Measurements from ENCODE around the gene SLC23A3. TPM values are rescaled to one million over a fixed set of nuclear protein-coding genes. Genes with fewer than 3 reads are reported as not detected.
A peak's percentile ranks its signal among the peaks of the same experiment; 100 is the strongest.

The SLC23A3 gene, protein sequence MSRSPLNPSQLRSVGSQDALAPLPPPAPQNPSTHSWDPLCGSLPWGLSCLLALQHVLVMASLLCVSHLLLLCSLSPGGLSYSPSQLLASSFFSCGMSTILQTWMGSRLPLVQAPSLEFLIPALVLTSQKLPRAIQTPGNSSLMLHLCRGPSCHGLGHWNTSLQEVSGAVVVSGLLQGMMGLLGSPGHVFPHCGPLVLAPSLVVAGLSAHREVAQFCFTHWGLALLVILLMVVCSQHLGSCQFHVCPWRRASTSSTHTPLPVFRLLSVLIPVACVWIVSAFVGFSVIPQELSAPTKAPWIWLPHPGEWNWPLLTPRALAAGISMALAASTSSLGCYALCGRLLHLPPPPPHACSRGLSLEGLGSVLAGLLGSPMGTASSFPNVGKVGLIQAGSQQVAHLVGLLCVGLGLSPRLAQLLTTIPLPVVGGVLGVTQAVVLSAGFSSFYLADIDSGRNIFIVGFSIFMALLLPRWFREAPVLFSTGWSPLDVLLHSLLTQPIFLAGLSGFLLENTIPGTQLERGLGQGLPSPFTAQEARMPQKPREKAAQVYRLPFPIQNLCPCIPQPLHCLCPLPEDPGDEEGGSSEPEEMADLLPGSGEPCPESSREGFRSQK
- 6.2 TPM for polyA plus RNA-seq
- long read RNA-seq, donor 1 = 0 reads
- long read RNA-seq, donor 2, partial matches to known transcripts = 0 of 1 reads
- long read RNA-seq, donor 2, other reads (novel, unspliced or antisense) = 0 of 1 reads
- long read RNA-seq, donor 3 = 0 reads
- long read RNA-seq, donor 4, partial matches to known transcripts = 0 of 1 reads
- long read RNA-seq, donor 4, other reads (novel, unspliced or antisense) = 0 of 1 reads
- long read RNA-seq, donor 5 = 0 reads
- long read RNA-seq, donor 6 = 0 reads
- long read RNA-seq, donor 7 = 0 reads
- long read RNA-seq, donor 8, partial matches to known transcripts = 0 of 2 reads
- long read RNA-seq, donor 8, other reads (novel, unspliced or antisense) = 0 of 2 reads
- long read RNA-seq, donor 9 = 0 reads
- long read RNA-seq, donor 10 = 0 reads
- long read RNA-seq, donor 11 = 0 reads

DNA sequence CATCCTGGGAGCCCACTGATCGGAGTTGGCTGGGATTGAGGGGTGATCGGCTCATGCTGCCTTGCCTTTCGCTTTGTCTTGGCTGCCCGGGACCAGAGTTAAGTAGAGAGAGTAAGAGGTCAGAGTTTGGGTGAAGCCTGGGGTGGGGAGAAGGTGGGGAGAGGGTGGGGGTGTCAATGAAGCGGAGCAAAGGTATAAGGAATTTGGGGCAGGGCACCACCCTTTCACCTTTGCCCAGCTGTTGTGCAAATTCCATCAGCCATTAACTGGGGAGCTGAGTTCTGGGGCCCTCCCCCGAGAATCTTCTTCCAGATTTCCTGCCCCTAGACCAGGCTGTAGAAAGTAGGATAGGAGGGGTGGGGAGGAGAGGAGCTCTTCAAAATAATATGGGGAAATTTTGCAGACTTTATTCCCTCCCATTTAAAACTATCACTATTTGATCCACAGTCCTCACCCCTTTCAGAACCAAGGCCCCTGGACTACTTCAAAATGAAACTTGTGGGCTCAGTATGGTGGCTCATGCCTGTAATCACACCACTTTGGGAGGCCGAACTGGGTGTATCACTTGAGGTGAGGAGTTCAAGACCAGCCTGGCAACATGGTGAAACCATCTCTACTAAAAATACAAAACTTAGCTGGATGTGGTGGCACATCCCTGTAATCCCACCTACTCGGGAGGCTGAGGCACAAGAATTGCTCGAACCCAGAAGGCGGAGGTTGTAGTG lies at the start of gene SLC23A3:
TSS of gene SLC23A3 (minus strand) at position 100 of the 725 bp plus-strand sequence. CDS start at position 55, 45 bp downstream.
- WGBS (ENCODE audit: insufficient coverage, low lambda C conversion rate) = 100% methylated on average over 3 of the region's 10 CpGs
- H3K27ac ChIP-seq (ENCODE audit: low read length) = peak within 1 kb of the TSS; percentile 63
- H3K36me3 ChIP-seq (ENCODE audit: control insufficient read depth, insufficient read depth, low read length) = peaks cover 37% of the 10 kb centered on the region
- peak in 1 of 2 donors; percentile 62 for DNase-seq
- H3K9me3 ChIP-seq (ENCODE audit: control insufficient read depth, low read depth, low read length) = no peaks in the 10 kb centered on the region
- no peaks in the 10 kb centered on the region for H3K27me3 ChIP-seq (ENCODE audit: control insufficient read depth, insufficient read depth, low read length)
- peaks cover 28% of the 10 kb centered on the region for H3K4me1 ChIP-seq (ENCODE audit: control insufficient read depth, insufficient read depth, low read length)
- H3K4me3 ChIP-seq (ENCODE audit: low read length) = no peak within 1 kb of the TSS

DNA sequence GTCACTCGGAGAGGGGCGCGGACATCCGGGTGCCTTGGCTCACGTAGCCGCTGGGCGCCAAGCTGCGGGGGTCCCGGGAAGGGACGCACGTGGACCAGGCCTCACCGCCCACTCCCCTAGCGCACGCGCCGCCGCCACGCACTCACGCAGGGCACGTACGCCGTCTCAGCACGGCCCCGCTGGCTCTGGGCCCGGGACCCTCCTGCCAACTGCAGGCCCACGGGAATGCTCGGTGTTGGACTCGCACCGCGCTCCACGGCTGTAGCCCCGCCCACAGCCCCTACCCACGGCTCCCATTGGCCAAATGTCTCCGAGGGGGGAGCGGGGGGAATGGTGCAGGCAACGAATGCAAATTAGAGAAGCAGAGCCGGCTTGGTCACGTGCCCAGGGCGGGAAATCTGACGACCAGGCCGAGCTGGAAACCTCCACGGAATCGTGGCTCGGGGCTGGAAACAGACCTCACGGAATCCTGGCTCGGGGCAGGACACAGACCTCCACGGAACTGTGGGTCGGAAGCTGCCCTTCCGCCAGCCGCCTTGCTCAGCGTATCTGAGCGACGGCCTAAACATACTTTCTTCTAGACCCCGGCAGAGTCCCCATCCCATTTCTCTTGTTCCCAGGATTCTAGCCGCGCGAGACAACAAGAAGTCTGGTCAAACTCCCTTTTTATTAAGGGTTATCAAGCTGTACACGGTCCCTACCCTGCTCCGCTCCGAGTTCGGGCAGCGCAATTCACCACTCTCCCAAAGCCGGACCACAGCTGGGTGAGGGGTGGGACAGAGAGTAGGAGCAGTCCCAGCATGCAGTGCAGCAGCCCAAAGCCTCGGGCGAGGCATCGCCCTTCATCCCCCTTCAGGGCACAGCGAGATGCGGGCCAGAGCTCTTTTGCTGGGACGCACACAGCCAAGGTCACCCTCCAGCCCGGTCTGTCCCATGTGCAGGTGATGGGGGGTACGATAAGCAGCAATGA lies 49.2 kb upstream of the SLC23A3 start, which contains the start of gene ABCB6:
TSS of gene ABCB6 (minus strand) at position 227 of the 970 bp plus-strand sequence. CDS start 285 bp downstream, outside the sequence.
- H3K9me3 ChIP-seq (ENCODE audit: control insufficient read depth, low read depth, low read length) = no peaks in the 10 kb centered on the region
- peak; percentile 91 to 93 for DNase-seq
- H3K4me3 ChIP-seq (ENCODE audit: low read length) = peak within 1 kb of the TSS; percentile 52
- no peaks in the 10 kb centered on the region for H3K27me3 ChIP-seq (ENCODE audit: control insufficient read depth, insufficient read depth, low read length)
- H3K36me3 ChIP-seq (ENCODE audit: control insufficient read depth, insufficient read depth, low read length) = peaks cover 61% of the 10 kb centered on the region
- WGBS (ENCODE audit: insufficient coverage, low lambda C conversion rate) = no CpG with 5 or more reads among the region's 71 CpGs
- H3K27ac ChIP-seq (ENCODE audit: low read length) = peak within 1 kb of the TSS; percentile 88
- peaks cover 16% of the 10 kb centered on the region for H3K4me1 ChIP-seq (ENCODE audit: control insufficient read depth, insufficient read depth, low read length)

DNA sequence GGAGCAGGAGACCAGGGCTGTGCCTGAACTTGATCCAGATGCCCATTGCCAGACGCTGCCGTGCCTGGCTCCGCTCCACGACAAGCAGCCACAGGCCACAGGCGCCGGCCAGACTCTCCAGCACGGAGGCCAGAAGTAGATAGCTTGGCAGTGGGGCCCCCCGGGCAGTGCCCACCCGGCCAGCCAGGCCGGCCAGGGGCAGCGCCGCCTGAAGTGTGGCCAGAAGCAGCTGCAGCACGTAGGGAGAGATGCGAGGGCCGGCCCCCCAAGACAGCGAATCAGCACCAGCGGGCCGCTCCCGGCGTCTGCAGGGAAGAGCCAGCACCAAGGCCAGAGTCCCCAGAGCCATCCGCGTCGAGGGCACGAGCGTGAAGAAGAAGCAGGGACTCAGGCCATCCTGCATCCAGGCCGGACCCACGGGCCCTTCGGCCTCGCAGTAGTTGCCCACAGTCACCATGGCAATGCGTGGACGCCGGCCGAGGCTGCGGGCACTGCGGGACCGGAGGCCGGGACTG lies 48.4 kb upstream of the SLC23A3 start:
- no CpG with 5 or more reads among the region's 37 CpGs for WGBS (ENCODE audit: insufficient coverage, low lambda C conversion rate)
- peaks cover 61% of the 10 kb centered on the region for H3K36me3 ChIP-seq (ENCODE audit: control insufficient read depth, insufficient read depth, low read length)

DNA sequence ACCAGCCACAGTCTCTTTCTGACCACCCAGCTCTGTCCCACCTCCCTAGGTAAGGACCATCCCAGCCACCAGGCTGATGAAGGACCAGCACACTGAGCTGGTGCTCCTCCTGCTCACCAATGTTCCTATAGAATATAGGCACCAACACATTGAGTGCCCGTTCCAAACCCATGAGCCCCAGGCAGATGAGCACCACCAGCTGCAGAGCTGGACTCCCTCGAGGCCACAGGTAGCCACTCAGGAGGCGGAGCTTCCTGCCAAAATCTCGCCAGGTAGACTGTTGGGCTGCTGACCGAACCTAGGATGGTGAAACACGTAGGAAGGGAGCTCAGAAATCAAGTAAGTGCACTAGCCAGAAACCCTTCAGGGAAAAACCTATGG lies 46.7 kb upstream of the SLC23A3 start:
- Histone ChIP-seq H3K36me3 (ENCODE audit: control insufficient read depth, insufficient read depth, low read length) (peaks cover 59% of the 10 kb centered on the region), H3K4me3 (ENCODE audit: low read length) (no peak overlapping the region), H3K4me1 (ENCODE audit: control insufficient read depth, insufficient read depth, low read length) (peaks cover 16% of the 10 kb centered on the region), H3K9me3 (ENCODE audit: control insufficient read depth, low read depth, low read length) (no peaks in the 10 kb centered on the region), H3K27ac (ENCODE audit: low read length) (no peak overlapping the region), H3K27me3 (ENCODE audit: control insufficient read depth, insufficient read depth, low read length) (no peaks in the 10 kb centered on the region)
- no peak for DNase-seq
- no CpG with 5 or more reads among the region's 6 CpGs for WGBS (ENCODE audit: insufficient coverage, low lambda C conversion rate)

More for the DNA sequence above, 48.4 kb upstream of the SLC23A3 start:
- Histone ChIP-seq H3K27me3 (ENCODE audit: control insufficient read depth, insufficient read depth, low read length) (no peaks in the 10 kb centered on the region), H3K9me3 (ENCODE audit: control insufficient read depth, low read depth, low read length) (no peaks in the 10 kb centered on the region), H3K4me3 (ENCODE audit: low read length) (peak overlapping the region; percentile 52), H3K4me1 (ENCODE audit: control insufficient read depth, insufficient read depth, low read length) (peaks cover 16% of the 10 kb centered on the region), H3K27ac (ENCODE audit: low read length) (peak overlapping the region; percentile 88)
- DNase-seq = peak; percentile 51 to 72

DNA sequence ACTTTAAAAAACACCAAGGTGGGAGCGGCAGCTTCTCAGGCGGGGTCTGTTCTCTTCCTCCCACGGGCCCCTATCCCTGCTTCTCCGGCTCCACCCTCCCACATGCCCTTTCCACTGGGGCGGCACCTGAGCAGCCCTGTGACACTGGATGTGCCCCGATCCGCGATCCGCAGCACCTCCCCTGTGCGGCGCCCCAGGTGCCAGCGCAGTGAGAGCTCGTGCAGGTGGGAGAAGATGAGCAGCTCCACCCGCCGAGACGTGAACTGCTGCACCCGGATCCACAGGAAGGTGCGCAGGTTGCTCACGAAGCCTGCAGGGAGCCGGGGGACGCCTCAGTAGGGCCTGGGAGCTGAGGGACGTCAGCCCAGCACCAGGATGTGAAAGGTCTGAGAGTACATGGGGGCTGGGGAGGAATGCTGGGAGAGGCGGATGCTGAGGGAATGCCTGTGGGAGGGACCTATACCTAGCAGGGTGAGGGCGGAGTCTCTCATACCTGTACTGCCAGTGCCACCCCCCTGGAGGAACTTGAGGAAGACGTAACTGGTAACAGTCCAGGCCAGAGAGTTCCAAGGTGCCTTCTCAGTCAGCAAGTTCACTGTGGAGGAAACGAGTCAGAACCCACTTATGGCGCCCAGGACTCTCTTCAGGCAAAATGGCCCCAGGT lies 46.2 kb upstream of the SLC23A3 start:
- Histone ChIP-seq H3K4me1 (ENCODE audit: control insufficient read depth, insufficient read depth, low read length) (peaks cover 16% of the 10 kb centered on the region), H3K36me3 (ENCODE audit: control insufficient read depth, insufficient read depth, low read length) (peaks cover 58% of the 10 kb centered on the region), H3K9me3 (ENCODE audit: control insufficient read depth, low read depth, low read length) (no peaks in the 10 kb centered on the region), H3K4me3 (ENCODE audit: low read length) (no peak overlapping the region), H3K27ac (ENCODE audit: low read length) (no peak overlapping the region), H3K27me3 (ENCODE audit: control insufficient read depth, insufficient read depth, low read length) (no peaks in the 10 kb centered on the region)
- WGBS (ENCODE audit: insufficient coverage, low lambda C conversion rate) = no CpG with 5 or more reads among the region's 27 CpGs
- no peak for DNase-seq

DNA sequence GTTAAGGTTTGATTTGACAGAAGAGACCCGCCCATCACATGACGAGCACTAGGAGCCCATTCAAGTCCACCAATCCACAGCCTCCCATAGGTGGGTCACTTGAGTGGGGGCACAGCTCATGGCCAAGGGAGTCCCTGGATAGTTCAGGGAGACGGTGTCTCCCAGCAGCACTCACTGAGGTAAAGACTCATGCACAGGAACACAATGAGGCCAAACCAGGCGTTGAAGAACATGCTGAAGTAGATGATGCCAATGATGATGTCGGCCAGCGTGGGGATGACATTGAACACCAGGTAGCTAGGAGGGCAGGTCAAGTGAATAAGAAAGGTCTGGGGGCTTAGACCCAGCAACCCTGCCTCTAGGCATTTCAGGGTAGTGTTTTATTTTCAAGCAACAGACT lies 45.0 kb upstream of the SLC23A3 start:
- H3K9me3 ChIP-seq (ENCODE audit: control insufficient read depth, low read depth, low read length) = no peaks in the 10 kb centered on the region
- no CpG with 5 or more reads among the region's 6 CpGs for WGBS (ENCODE audit: insufficient coverage, low lambda C conversion rate)
- H3K4me1 ChIP-seq (ENCODE audit: control insufficient read depth, insufficient read depth, low read length) = peaks cover 15% of the 10 kb centered on the region
- H3K4me3 ChIP-seq (ENCODE audit: low read length) = no peak overlapping the region
- H3K27me3 ChIP-seq (ENCODE audit: control insufficient read depth, insufficient read depth, low read length) = no peaks in the 10 kb centered on the region
- no peak overlapping the region for H3K27ac ChIP-seq (ENCODE audit: low read length)
- peaks cover 59% of the 10 kb centered on the region for H3K36me3 ChIP-seq (ENCODE audit: control insufficient read depth, insufficient read depth, low read length)
- DNase-seq = no peak

DNA sequence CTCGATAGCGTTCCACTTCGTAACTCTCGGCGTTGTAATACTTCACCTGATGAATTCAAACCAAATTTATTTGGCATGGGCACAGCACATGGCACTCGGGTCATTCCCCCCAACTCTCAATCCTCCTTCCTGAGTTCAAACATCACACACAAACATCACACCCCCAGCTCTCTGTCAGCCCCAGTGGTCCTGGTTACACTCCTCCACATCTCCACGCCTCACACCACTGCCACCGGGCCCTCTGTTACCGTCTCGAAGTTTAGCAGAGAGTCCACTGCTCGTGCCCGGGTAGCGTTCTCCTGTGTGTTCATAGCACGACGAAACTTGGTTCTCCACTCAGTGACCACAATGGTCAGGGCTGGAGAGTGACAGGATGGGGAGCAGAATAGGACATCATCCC lies 44.3 kb upstream of the SLC23A3 start:
- H3K27ac ChIP-seq (ENCODE audit: low read length) = no peak overlapping the region
- H3K36me3 ChIP-seq (ENCODE audit: control insufficient read depth, insufficient read depth, low read length) = peaks cover 63% of the 10 kb centered on the region
- no peaks in the 10 kb centered on the region for H3K27me3 ChIP-seq (ENCODE audit: control insufficient read depth, insufficient read depth, low read length)
- H3K4me1 ChIP-seq (ENCODE audit: control insufficient read depth, insufficient read depth, low read length) = peaks cover 8% of the 10 kb centered on the region
- WGBS (ENCODE audit: insufficient coverage, low lambda C conversion rate) = no CpG with 5 or more reads among the region's 15 CpGs
- no peak for DNase-seq
- H3K9me3 ChIP-seq (ENCODE audit: control insufficient read depth, low read depth, low read length) = no peaks in the 10 kb centered on the region
- H3K4me3 ChIP-seq (ENCODE audit: low read length) = no peak overlapping the region

DNA sequence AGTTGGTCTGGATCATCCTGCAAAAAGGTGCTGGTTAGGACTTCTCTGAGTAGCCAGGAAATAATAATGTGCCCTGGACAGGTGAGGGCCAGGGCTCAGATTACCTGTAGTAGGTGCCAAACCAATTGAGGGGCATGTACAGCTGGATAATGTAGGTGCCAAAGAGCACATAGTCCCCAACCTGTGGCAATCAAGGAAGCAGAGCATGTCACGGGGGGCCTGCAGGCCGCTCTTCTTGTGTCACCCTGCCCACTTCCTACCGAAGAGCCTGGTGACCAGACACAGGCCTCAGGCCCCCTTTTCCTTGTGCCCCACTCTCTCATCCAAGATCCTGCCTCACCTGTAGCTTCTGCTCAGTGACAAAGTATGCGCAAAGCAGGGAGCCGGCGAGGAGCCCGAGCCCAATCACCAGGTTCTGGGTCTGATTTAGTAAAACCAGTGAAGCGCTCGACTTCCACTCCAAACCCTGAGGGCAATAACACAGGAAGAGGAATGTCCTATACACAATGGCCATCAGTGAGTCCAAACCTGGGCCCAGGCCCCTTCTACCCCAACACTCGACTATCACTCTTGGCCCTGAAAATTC lies 43.8 kb upstream of the SLC23A3 start:
- no peak overlapping the region for H3K4me3 ChIP-seq (ENCODE audit: low read length)
- no peaks in the 10 kb centered on the region for H3K27me3 ChIP-seq (ENCODE audit: control insufficient read depth, insufficient read depth, low read length)
- 100% methylated on average over 3 of the region's 10 CpGs for WGBS (ENCODE audit: insufficient coverage, low lambda C conversion rate)
- H3K4me1 ChIP-seq (ENCODE audit: control insufficient read depth, insufficient read depth, low read length) = peaks cover 3% of the 10 kb centered on the region
- no peaks in the 10 kb centered on the region for H3K9me3 ChIP-seq (ENCODE audit: control insufficient read depth, low read depth, low read length)
- peaks cover 68% of the 10 kb centered on the region for H3K36me3 ChIP-seq (ENCODE audit: control insufficient read depth, insufficient read depth, low read length)
- DNase-seq = no peak
- H3K27ac ChIP-seq (ENCODE audit: low read length) = no peak overlapping the region
